Dendritic cell treated with granulocyte-macrophage colony-stimulating factor and Interleukin-4, amounts not matched to agents 40 ng/mL and 50 ng/mL, for 4 days (primary cell): ENCODE data around the gene INS.

Experiments used
- H3K27ac Mint-ChIP-seq: one replicate; pipeline ENCODE4 v1.8.0; 2022; ENCODE audit warnings: mild to moderate bottlenecking, mixed read lengths
- H3K27me3 Mint-ChIP-seq: one replicate; pipeline ENCODE4 v1.8.0; 2022; ENCODE audit warnings: mild to moderate bottlenecking, mixed read lengths
- H3K36me3 Mint-ChIP-seq: one replicate; pipeline ENCODE4 v1.8.0; 2022; ENCODE audit warnings: low read depth, mixed read lengths
- H3K4me1 Mint-ChIP-seq: one replicate; pipeline ENCODE4 v1.8.0; 2022; ENCODE audit warnings: low read depth, mixed read lengths
- H3K4me3 Mint-ChIP-seq: one replicate; pipeline ENCODE4 v1.8.0; 2022; ENCODE audit warnings: mild to moderate bottlenecking, moderate library complexity, mixed read lengths
- H3K9me3 Mint-ChIP-seq: one replicate; pipeline ENCODE4 v1.8.0; 2022; ENCODE audit warnings: mixed read lengths
- intact Hi-C: fragments of 100-400 bp; cut with micrococcal nuclease; formaldehyde crosslinking; loops from one replicate; pipeline ENCODE4 v1.15.0; 2022

INS gene

GRCh38 chr11:2113776-2114175, 47.2 kb downstream of the INS start:
- Mint-ChIP-seq H3K27ac (no peak overlapping the region), H3K27me3 (peaks cover 28% of the 10 kb centered on the region), H3K4me3 (no peak overlapping the region), H3K9me3 (peaks cover 18% of the 10 kb centered on the region), H3K4me1 (no peaks in the 10 kb centered on the region), H3K36me3 (no peaks in the 10 kb centered on the region)
- intact Hi-C loops: no loop called here

GRCh38 chr11:2110521-2110920, 50.5 kb downstream of the INS start:
- intact Hi-C loops: no loop called here
- Mint-ChIP-seq H3K4me3 (no peak overlapping the region), H3K9me3 (no peaks in the 10 kb centered on the region)

More at GRCh38 chr11:2110521-2110920, 50.5 kb downstream of the INS start:
- no peak overlapping the region for H3K27ac Mint-ChIP-seq
- no peaks in the 10 kb centered on the region for H3K4me1 Mint-ChIP-seq
- H3K27me3 Mint-ChIP-seq: peaks cover 21% of the 10 kb centered on the region
- H3K36me3 Mint-ChIP-seq: no peaks in the 10 kb centered on the region
